OCI-LY3 (cell line): ENCODE results near the gene TBC1D21.
A peak's percentile ranks its signal among the peaks of the same experiment; 100 is the strongest.

Source experiments
- H2AFZ ChIP-seq: fragments of 200-600, 300-600 bp; shearing (Covaris generic); 2 replicates; pipeline ENCODE4 v1.6.0; 2014; ENCODE audit warnings: antibody characterized with exemption, low read depth, low read length
- H3K27ac ChIP-seq: fragments of 200-600, 300-600 bp; sonication (generic); 2 replicates; pipeline ENCODE4 v1.5.1; 2014; ENCODE audit warnings: mild to moderate bottlenecking, low read length, moderate library complexity, mixed read lengths
- H3K27me3 ChIP-seq: fragments of 200-600, 300-600 bp; sonication (generic); 2 replicates; pipeline ENCODE4 v1.6.1; 2014; ENCODE audit warnings: low read depth, low read length, mixed read lengths
- H3K36me3 ChIP-seq: fragments of 200-600, 300-600 bp; sonication (generic); replicated peaks from 2 replicates; pipeline ENCODE3; 2014; ENCODE audit warnings: low read depth, low read length, mixed read lengths
- H3K4me1 ChIP-seq: fragments of 300-600, 200-600 bp; sonication (generic); 2 replicates; pipeline ENCODE4 v1.6.1; 2014; ENCODE audit warnings: low read length, mixed read lengths
- H3K4me2 ChIP-seq: fragments of 200-600, 300-600 bp; sonication (generic); 2 replicates; pipeline ENCODE4 v1.6.1; 2014; ENCODE audit warnings: low read length, mixed read lengths
- H3K4me3 ChIP-seq: fragments of 300-600, 200-600 bp; sonication (generic); 2 replicates; pipeline ENCODE4 v1.5.1; 2014; ENCODE audit warnings: antibody characterized with exemption, mild to moderate bottlenecking, low read length, moderate library complexity
- H3K79me2 ChIP-seq: fragments of 300-600, 200-600 bp; shearing (Covaris generic); 2 replicates; pipeline ENCODE4 v1.6.1; 2014; ENCODE audit warnings: mild to moderate bottlenecking, low read length, mixed read lengths
- H3K9ac ChIP-seq: fragments of 300-600, 200-600 bp; shearing (Covaris generic); 2 replicates; pipeline ENCODE4 v1.6.0; 2014; ENCODE audit warnings: mild to moderate bottlenecking, low read length, moderate library complexity
- H3K9me3 ChIP-seq: fragments of 200-600, 300-600 bp; shearing (Covaris generic); 2 replicates; pipeline ENCODE4 v1.6.1; 2014; ENCODE audit warnings: low read length, mixed read lengths; ENCODE audit not compliant: insufficient read depth
- H4K20me1 ChIP-seq: fragments of 200-600, 300-600 bp; sonication (generic); 2 replicates; pipeline ENCODE4 v1.6.1; 2016; ENCODE audit warnings: low read length, mixed read lengths; ENCODE audit not compliant: insufficient read depth
- EZH2phosphoT487 ChIP-seq: fragments of 200-600 bp; shearing (Covaris generic); IDR thresholded peaks from 2 replicates; pipeline ENCODE4 v1.6.1; 2018; ENCODE audit warnings: antibody characterized with exemption, mixed run types, low read depth
- TF ChIP-seq, protein P1 (sequence below): fragments of 200-600, 300-600 bp; sonication (generic); IDR thresholded peaks from 2 replicates; pipeline ENCODE4 v1.5.1; 2014; ENCODE audit warnings: antibody characterized with exemption, low read length, low read depth

Gene TBC1D21

DNA sequence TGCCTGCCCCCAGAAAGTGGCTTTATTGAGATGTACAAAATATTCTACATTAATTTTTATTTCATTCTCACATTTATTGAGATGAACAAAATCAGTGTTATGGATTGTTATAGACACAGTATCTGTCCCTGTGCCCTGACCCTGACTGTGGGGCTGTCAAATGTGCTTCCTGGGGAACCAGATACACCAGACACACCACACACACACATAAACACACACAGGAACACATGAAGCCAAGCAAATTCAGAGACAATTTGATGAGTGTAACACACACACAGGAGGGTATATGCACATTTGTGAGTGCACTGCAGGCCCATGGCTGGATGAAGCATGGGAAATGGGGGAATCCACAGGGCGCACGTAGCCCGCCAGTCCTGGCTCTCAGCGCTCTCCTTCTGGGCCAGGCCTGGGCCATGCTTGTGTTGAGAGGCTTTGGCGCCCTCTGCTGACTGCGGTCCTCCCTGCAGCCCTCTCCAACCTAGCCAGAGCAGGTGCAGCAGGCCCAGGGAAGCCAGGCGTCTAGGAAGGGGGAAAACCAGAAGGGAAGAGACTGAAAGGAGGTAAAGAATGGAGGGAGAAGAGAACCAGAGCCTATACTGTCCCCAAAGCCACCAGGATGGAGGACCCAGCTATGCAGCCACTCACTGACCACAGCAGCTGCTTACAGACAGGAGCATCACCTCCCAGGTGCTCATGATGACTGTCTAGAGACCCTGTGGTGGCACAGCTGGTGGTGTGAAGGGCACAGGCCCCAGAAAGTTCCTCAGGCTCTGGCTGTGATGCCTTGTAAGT is 34.9 kb downstream of the TBC1D21 start:
- Histone ChIP-seq H3K4me3 (no peak overlapping the region), H3K27ac (no peak overlapping the region), H3K9me3 (no peaks in the 10 kb centered on the region), H3K4me2 (no peak overlapping the region), H3K79me2 (no peaks in the 10 kb centered on the region), H4K20me1 (no peaks in the 10 kb centered on the region), H3K9ac (no peak overlapping the region), H3K36me3 (no peaks in the 10 kb centered on the region), H3K27me3 (peaks cover 29% of the 10 kb centered on the region), H2AFZ (peak overlapping the region; percentile 82; the same call in 1 of the 2 replicates), H3K4me1 (peaks cover 6% of the 10 kb centered on the region; the same call in 1 of the 2 replicates)
- TF ChIP-seq, protein P1, sequence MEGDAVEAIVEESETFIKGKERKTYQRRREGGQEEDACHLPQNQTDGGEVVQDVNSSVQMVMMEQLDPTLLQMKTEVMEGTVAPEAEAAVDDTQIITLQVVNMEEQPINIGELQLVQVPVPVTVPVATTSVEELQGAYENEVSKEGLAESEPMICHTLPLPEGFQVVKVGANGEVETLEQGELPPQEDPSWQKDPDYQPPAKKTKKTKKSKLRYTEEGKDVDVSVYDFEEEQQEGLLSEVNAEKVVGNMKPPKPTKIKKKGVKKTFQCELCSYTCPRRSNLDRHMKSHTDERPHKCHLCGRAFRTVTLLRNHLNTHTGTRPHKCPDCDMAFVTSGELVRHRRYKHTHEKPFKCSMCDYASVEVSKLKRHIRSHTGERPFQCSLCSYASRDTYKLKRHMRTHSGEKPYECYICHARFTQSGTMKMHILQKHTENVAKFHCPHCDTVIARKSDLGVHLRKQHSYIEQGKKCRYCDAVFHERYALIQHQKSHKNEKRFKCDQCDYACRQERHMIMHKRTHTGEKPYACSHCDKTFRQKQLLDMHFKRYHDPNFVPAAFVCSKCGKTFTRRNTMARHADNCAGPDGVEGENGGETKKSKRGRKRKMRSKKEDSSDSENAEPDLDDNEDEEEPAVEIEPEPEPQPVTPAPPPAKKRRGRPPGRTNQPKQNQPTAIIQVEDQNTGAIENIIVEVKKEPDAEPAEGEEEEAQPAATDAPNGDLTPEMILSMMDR, result peak; percentile 96
- TF ChIP-seq EZH2phosphoT487, result no peak

DNA sequence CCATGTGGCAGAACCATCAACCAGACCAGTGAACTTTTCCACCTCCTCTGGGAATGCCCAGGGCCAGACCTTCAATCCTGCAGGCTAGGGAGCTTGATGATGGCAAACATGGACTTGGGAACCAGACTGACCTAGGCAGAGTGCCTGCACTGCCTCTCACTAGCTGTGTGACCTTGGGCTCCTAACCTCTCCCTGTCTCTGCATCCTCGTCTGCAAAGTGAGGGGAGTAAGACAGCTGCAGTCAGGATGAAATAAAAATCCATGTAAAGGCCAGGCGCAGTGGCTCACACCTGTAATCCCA is 35.4 kb downstream of the TBC1D21 start:
- no peaks in the 10 kb centered on the region for H3K9me3 ChIP-seq
- no peaks in the 10 kb centered on the region for H3K79me2 ChIP-seq
- H3K27me3 ChIP-seq, result peaks cover 34% of the 10 kb centered on the region
- no peak overlapping the region for H3K27ac ChIP-seq
- H3K9ac ChIP-seq, result no peak overlapping the region
- H3K4me3 ChIP-seq, result no peak overlapping the region
- H2AFZ ChIP-seq, result no peak overlapping the region
- no peaks in the 10 kb centered on the region for H4K20me1 ChIP-seq
- H3K4me2 ChIP-seq, result no peak overlapping the region
- H3K4me1 ChIP-seq, result peaks cover 6% of the 10 kb centered on the region; the same call in 1 of the 2 replicates
- no peaks in the 10 kb centered on the region for H3K36me3 ChIP-seq
- TF ChIP-seq, protein P1, result no peak
- TF ChIP-seq EZH2phosphoT487, result no peak

- Histone ChIP-seq H3K9ac (no peak overlapping the region), H2AFZ (no peak overlapping the region), H3K9me3 (no peaks in the 10 kb centered on the region), H3K27ac (no peak overlapping the region), H3K4me2 (no peak overlapping the region), H4K20me1 (no peaks in the 10 kb centered on the region), H3K27me3 (peaks cover 42% of the 10 kb centered on the region), H3K4me3 (no peak overlapping the region), H3K36me3 (no peaks in the 10 kb centered on the region), H3K79me2 (no peaks in the 10 kb centered on the region), H3K4me1 (peaks cover 6% of the 10 kb centered on the region; the same call in 1 of the 2 replicates)
- TF ChIP-seq, protein P1, result no peak
- TF ChIP-seq EZH2phosphoT487, result no peak
Observed at GRCh38 chr15:73909651-73910050, 36.3 kb downstream of the TBC1D21 start.

GRCh38 chr15:73910522-73911303 is 37.3 kb downstream of the TBC1D21 start:
- H2AFZ ChIP-seq, result no peak overlapping the region
- H3K9me3 ChIP-seq, result no peaks in the 10 kb centered on the region
- H3K79me2 ChIP-seq, result no peaks in the 10 kb centered on the region
- TF ChIP-seq EZH2phosphoT487, result no peak
- TF ChIP-seq, protein P1, result no peak
- H4K20me1 ChIP-seq, result no peaks in the 10 kb centered on the region
- no peak overlapping the region for H3K4me3 ChIP-seq
- peaks cover 6% of the 10 kb centered on the region; the same call in 1 of the 2 replicates for H3K4me1 ChIP-seq
- H3K27me3 ChIP-seq, result peaks cover 47% of the 10 kb centered on the region
- no peaks in the 10 kb centered on the region for H3K36me3 ChIP-seq
- H3K27ac ChIP-seq, result no peak overlapping the region
- no peak overlapping the region for H3K4me2 ChIP-seq
- no peak overlapping the region for H3K9ac ChIP-seq
